GM12891 (cell line): ENCODE results near the gene GREB1.

ENCODE experiments used
- PAX5 ChIP-seq: IDR thresholded peaks from 2 replicates; pipeline ENCODE4 v1.6.1; 2011; ENCODE audit warnings: low read length, moderate library complexity, mild to moderate bottlenecking; ENCODE audit not compliant: insufficient read depth, severe bottlenecking
- POLR2A ChIP-seq: IDR thresholded peaks from 2 replicates; pipeline ENCODE4 v1.6.1; 2011; ENCODE audit warnings: low read depth, low read length, control low read depth
- POLR2AphosphoS5 ChIP-seq: IDR thresholded peaks from 2 replicates; pipeline ENCODE4 v1.6.1; 2011; ENCODE audit warnings: low read depth, low read length, control low read depth
- SPI1 ChIP-seq: IDR thresholded peaks from 2 replicates; pipeline ENCODE4 v1.6.1; 2011; ENCODE audit warnings: low read depth, low read length, control low read depth
- TAF1 ChIP-seq: IDR thresholded peaks from 2 replicates; pipeline ENCODE4 v1.6.1; 2011; ENCODE audit warnings: low read depth, low read length, control low read depth

DNA sequence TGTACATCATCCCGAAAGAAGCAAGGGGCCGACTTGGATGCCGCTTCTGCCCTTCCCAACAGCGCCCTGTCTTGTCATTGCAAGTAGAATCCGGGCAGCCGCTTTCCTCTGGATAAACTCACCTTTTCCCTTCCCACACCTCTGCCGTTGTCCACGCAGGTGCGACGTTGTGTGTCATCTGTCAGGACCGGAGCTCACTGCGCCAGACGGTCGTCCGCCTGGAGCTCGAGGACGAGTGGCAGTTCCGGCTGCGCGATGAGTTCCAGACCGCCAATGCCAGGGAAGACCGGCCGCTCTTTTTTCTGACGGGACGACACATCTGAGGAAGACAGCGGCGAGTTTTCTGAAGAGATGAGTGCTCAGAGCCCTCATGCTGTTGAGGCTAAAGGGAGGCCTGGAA lies 106.3 kb downstream of the GREB1 start:
- TF ChIP-seq TAF1 (no peak), POLR2A (no peak), POLR2AphosphoS5 (no peak), SPI1 (no peak), PAX5 (no peak)
